HCT116 (cell line): Measurements from ENCODE around the gene GNPTG. TPM values are rescaled to one million over a fixed set of nuclear protein-coding genes. Genes with fewer than 3 reads are reported as not detected.

Experiments used
- ATAC-seq: fragments of 200-7000 bp; cut with Tn5 transposase; 2 replicates; pipeline ENCODE4 v1.9.1; 2020; ENCODE audit warnings: mild to moderate bottlenecking, moderate library complexity
- BruUV-seq: library from RNA; stranded (reverse); fragments of 400-500 nt; replicated peaks from 2 replicates; lab custom pipeline; 2021; lab: Mats Ljungman, UMichigan
- CTCF ChIA-PET: fragments of 300-600 bp; sonication (Branson Sonifier 250); formaldehyde crosslinking; loops from one replicate; lab custom pipeline; 2021; ENCODE audit warnings: antibody characterized with exemption; lab: Charles Lee
- POLR2A ChIA-PET: fragments of 300-600, 350-600 bp; sonication (Branson Sonifier 250); formaldehyde crosslinking; loops from one replicate; lab custom pipeline; 2021; ENCODE audit warnings: antibody characterized with exemption; lab: Charles Lee
- RAD21 ChIA-PET, 2 experiments: fragments of 300-600 bp; sonication (Branson Sonifier 250); formaldehyde crosslinking; loops; one replicate each; lab custom pipeline; 2023; ENCODE audit warnings: low total read pairs in 2 of 2; ENCODE audit not compliant: uncharacterized antibody in 2 of 2, unreplicated experiment in 2 of 2, low non-redundant PET in 1 of 2; lab: Charles Lee
- DNase-seq: peaks from one replicate; pipeline ENCODE4 v3.0.0-alpha.2; 2010; ENCODE audit warnings: low read depth, low spot score
- H2AFZ ChIP-seq: fragments of 200-600 bp; shearing (Covaris generic), sonication (generic); 2 replicates; pipeline ENCODE4 v1.6.1; 2017; ENCODE audit warnings: low read depth, mixed run types, mixed read lengths, antibody characterized with exemption, low read length; ENCODE audit not compliant: poor library complexity, severe bottlenecking
- H3K27ac ChIP-seq: 2 replicates; pipeline ENCODE4 v1.5.1; 2012; ENCODE audit warnings: low read depth, low read length
- H3K27me3 ChIP-seq: fragments of 200-600 bp; sonication (generic); 2 replicates; pipeline ENCODE4 v1.6.1; 2016; ENCODE audit warnings: mixed run types, low read length, mixed read lengths; ENCODE audit not compliant: insufficient read depth
- H3K36me3 ChIP-seq, 2 experiments: fragments of 200-500 bp in 1 of 2; fragments of 200-600 bp in 1 of 2; sonication (Bioruptor generic) in 1 of 2; sonication (generic) in 1 of 2; 2 replicates each; pipeline versions ENCODE4 v1.5.1 to v1.6.1; 2014 to 2016; ENCODE audit warnings: low read length in 2 of 2, inconsistent platforms in 1 of 2, mixed read lengths in 1 of 2, mixed run types in 1 of 2; ENCODE audit not compliant: insufficient read depth in 2 of 2, control insufficient read depth in 1 of 2
- H3K4me1 ChIP-seq, 2 experiments: fragments of 200-600 bp in 1 of 2; sonication (generic) in 1 of 2; 2 replicates each; pipeline versions ENCODE4 v1.5.1 to v1.6.1; 2012 to 2017; ENCODE audit warnings: low read length in 2 of 2, inconsistent platforms in 1 of 2, mild to moderate bottlenecking in 1 of 2, mixed read lengths in 1 of 2, mixed run types in 1 of 2, moderate library complexity in 1 of 2; ENCODE audit not compliant: insufficient read depth in 2 of 2, control insufficient read depth in 1 of 2
- H3K4me2 ChIP-seq: fragments of 200-600 bp; sonication (generic); 2 replicates; pipeline ENCODE4 v1.6.1; 2017; ENCODE audit warnings: mixed run types, low read length, mixed read lengths
- H3K4me3 ChIP-seq, 2 experiments: fragments of 200-600 bp in 1 of 2; sonication (generic) in 1 of 2; replicated peaks in 1 of 2; 2 replicates each; pipeline ENCODE4 v1.5.1; 2011 to 2016; ENCODE audit warnings: low read length in 2 of 2, control low read depth in 1 of 2, low read depth in 1 of 2, mild to moderate bottlenecking in 1 of 2, mixed read lengths in 1 of 2, mixed run types in 1 of 2
- H3K79me2 ChIP-seq: fragments of 200-600 bp; sonication (generic); 2 replicates; pipeline ENCODE4 v1.6.1; 2017; ENCODE audit warnings: mild to moderate bottlenecking, mixed run types, low read length, moderate library complexity, mixed read lengths; ENCODE audit not compliant: insufficient read depth
- H3K9ac ChIP-seq: fragments of 200-600 bp; sonication (generic); 2 replicates; pipeline ENCODE4 v1.6.1; 2016; ENCODE audit warnings: low read length, mixed read lengths
- H3K9me2 ChIP-seq: fragments of 200-600 bp; sonication (generic), shearing (Covaris generic); 2 replicates; pipeline ENCODE4 v1.6.1; 2017; ENCODE audit warnings: mixed run types, mild to moderate bottlenecking, moderate library complexity; ENCODE audit not compliant: insufficient read depth
- H3K9me3 ChIP-seq, 2 experiments: fragments of 200-500 bp in 1 of 2; fragments of 200-600 bp in 1 of 2; sonication (Bioruptor generic) in 1 of 2; sonication (generic) in 1 of 2; 2 replicates each; pipeline ENCODE4 v1.6.1; 2014 to 2017; ENCODE audit warnings: low read length in 2 of 2, mixed read lengths in 2 of 2, inconsistent platforms in 1 of 2, low read depth in 1 of 2, mild to moderate bottlenecking in 1 of 2, mixed run types in 1 of 2, moderate library complexity in 1 of 2; ENCODE audit not compliant: control insufficient read depth in 1 of 2, insufficient read depth in 1 of 2
- H4K20me1 ChIP-seq: fragments of 200-600 bp; sonication (generic), shearing (Covaris generic); 2 replicates; pipeline ENCODE4 v1.6.1; 2017; ENCODE audit warnings: mixed run types, mild to moderate bottlenecking, moderate library complexity; ENCODE audit not compliant: insufficient read depth
- ATF3 ChIP-seq: IDR thresholded peaks from 2 replicates; pipeline ENCODE4 v1.6.1; 2012
- CBX3 ChIP-seq: IDR thresholded peaks from 2 replicates; pipeline ENCODE4 v1.6.1; 2012; ENCODE audit warnings: low read depth
- CEBPB ChIP-seq: IDR thresholded peaks from 2 replicates; pipeline ENCODE4 v1.6.1; 2012; ENCODE audit warnings: low read depth
- CTCF ChIP-seq, 3 experiments: fragments of 200-600 bp in 1 of 3; sonication (generic) in 1 of 3; IDR thresholded peaks in 2 of 3; conservative IDR thresholded peaks in 1 of 3; 2 replicates each; pipeline ENCODE4 v1.5.1; 2012 to 2017; ENCODE audit warnings: low read depth in 2 of 3, low read length in 2 of 3, antibody characterized with exemption in 1 of 3, borderline replicate concordance in 1 of 3, control low read depth in 1 of 3, mild to moderate bottlenecking in 1 of 3, mixed read lengths in 1 of 3, mixed run types in 1 of 3, moderate library complexity in 1 of 3; ENCODE audit not compliant: insufficient read depth in 1 of 3
- ELF1 ChIP-seq: IDR thresholded peaks from 2 replicates; pipeline ENCODE4 v1.6.1; 2012; ENCODE audit warnings: low read depth, borderline replicate concordance
- EZH2 ChIP-seq: fragments of 200-600 bp; sonication (generic); IDR thresholded peaks from 2 replicates; pipeline ENCODE4 v1.6.1; 2017; ENCODE audit warnings: antibody characterized with exemption, mixed run types
- FOSL1 ChIP-seq: IDR thresholded peaks from 2 replicates; pipeline ENCODE4 v1.6.1; 2012; ENCODE audit warnings: low read depth
- RAD21 ChIP-seq: IDR thresholded peaks from 2 replicates; pipeline ENCODE4 v1.6.1; 2012; ENCODE audit warnings: low read depth, mild to moderate bottlenecking
- SIN3A ChIP-seq: IDR thresholded peaks from 2 replicates; pipeline ENCODE4 v1.6.1; 2012; ENCODE audit warnings: low read depth
- SRF ChIP-seq: IDR thresholded peaks from 2 replicates; pipeline ENCODE4 v1.6.1; 2012; ENCODE audit warnings: low read depth
- TCF7L2 ChIP-seq: IDR thresholded peaks from 2 replicates; pipeline ENCODE4 v1.7.0; 2011; ENCODE audit warnings: borderline replicate concordance, inconsistent platforms; ENCODE audit not compliant: insufficient read depth, insufficient read length; ENCODE audit errors: extremely low read depth
- YY1 ChIP-seq: IDR thresholded peaks from 2 replicates; pipeline ENCODE4 v1.6.1; 2011; ENCODE audit warnings: low read length, low read depth, moderate library complexity, mild to moderate bottlenecking; ENCODE audit not compliant: insufficient replicate concordance; ENCODE audit errors: extremely low read depth
- ZBTB33 ChIP-seq: IDR thresholded peaks from 2 replicates; pipeline ENCODE4 v1.6.1; 2011; ENCODE audit warnings: mild to moderate bottlenecking, low read length, moderate library complexity; ENCODE audit not compliant: insufficient replicate concordance; ENCODE audit errors: extremely low read depth
- ZNF274 ChIP-seq: fragments of 200-500 bp; sonication (Bioruptor generic); IDR thresholded peaks from 2 replicates; pipeline ENCODE4 v1.6.1; 2014; ENCODE audit warnings: mild to moderate bottlenecking, low read depth, low read length, inconsistent platforms
- intact Hi-C: fragments of 100-400 bp; cut with micrococcal nuclease; formaldehyde crosslinking; loops from 2 replicates; pipeline ENCODE4 v1.10.0; 2022
- total RNA-seq: library from RNA; stranded (reverse); gene quantifications from one replicate; pipeline ENCODE4 v1.2.1, GENCODE V29; 2021; ENCODE audit not compliant: unreplicated experiment

Gene GNPTG
- total RNA-seq, 1 experiment from 2014 or later, result 35.2 TPM

- no peak for ATAC-seq
Observed at GRCh38 chr16:1338855-1339675, 12.7 kb upstream of the GNPTG start.

More at GRCh38 chr16:1338855-1339675, 12.7 kb upstream of the GNPTG start:
- Histone ChIP-seq H3K36me3 (no peaks in the 10 kb centered on the region), H3K4me2 (no peak overlapping the region), H3K27ac (no peak overlapping the region), H4K20me1 (no peaks in the 10 kb centered on the region), H2AFZ (no peak overlapping the region), H3K4me1 (peaks cover 9 to 26% of the 10 kb centered on the region in 2 experiments), H3K9me2 (no peaks in the 10 kb centered on the region), H3K27me3 (no peaks in the 10 kb centered on the region), H3K4me3 (no peak overlapping the region), H3K9ac (no peak overlapping the region), H3K79me2 (no peaks in the 10 kb centered on the region), H3K9me3 (no peaks in the 10 kb centered on the region)
- no peak for DNase-seq
- BruUV-seq, result no TSS peak
- CTCF ChIA-PET, result interaction anchor here (0.6 kb wide), 1 partner anchor 82 kb away, joined by 3 read pairs; the partner anchor contains the start of gene UQCC4
- RAD21 ChIA-PET, result no interaction called here
- POLR2A ChIA-PET, result no interaction called here
- intact Hi-C loops, result no loop called here
- TF ChIP-seq TCF7L2 (no peak), CTCF (IDR thresholded peaks at IDR 0.05 in 2 of 3, conservative IDR thresholded peaks at IDR 0.05 in 1 of 3; ENCODE audit: borderline replicate concordance in 1 of 3, insufficient read depth in 1 of 3, low read depth in 2 of 3, low read length in 2 of 3) (no peak), ZBTB33 (no peak), FOSL1 (no peak), RAD21 (no peak), ZNF274 (no peak), SRF (no peak), YY1 (no peak), ELF1 (no peak), EZH2 (no peak), SIN3A (no peak), CBX3 (no peak), ATF3 (no peak), CEBPB (no peak)
- TF ChIP-seq, all 23 proteins: peak for 0
